Mesothelial cell of epicardium (in vitro differentiated cells): Measurements from ENCODE around the gene CARMIL3. TPM values are rescaled to one million over a fixed set of nuclear protein-coding genes. Genes with fewer than 3 reads are reported as not detected.

Experiments used
- DNase-seq, 2 experiments: peaks; one replicate each; pipeline ENCODE4 v3.0.0; 2021; ENCODE audit warnings: low spot score in 2 of 2; ENCODE audit not compliant: unreplicated experiment in 2 of 2
- H3K27ac Mint-ChIP-seq: 2 replicates; pipeline ENCODE4 v1.8.0; 2021; ENCODE audit warnings: mixed read lengths
- H3K27me3 Mint-ChIP-seq: 2 replicates; pipeline ENCODE4 v1.8.0; 2021; ENCODE audit warnings: low read depth, mixed read lengths
- H3K36me3 Mint-ChIP-seq: 2 replicates; pipeline ENCODE4 v1.8.0; 2021; ENCODE audit warnings: mixed read lengths
- H3K4me1 Mint-ChIP-seq: 2 replicates; pipeline ENCODE4 v1.8.0; 2021; ENCODE audit warnings: mixed read lengths
- H3K4me3 Mint-ChIP-seq: 2 replicates; pipeline ENCODE4 v1.8.0; 2021; ENCODE audit warnings: mild to moderate bottlenecking, moderate library complexity, mixed read lengths
- H3K9me3 Mint-ChIP-seq: 2 replicates; pipeline ENCODE4 v1.8.0; 2021; ENCODE audit warnings: mixed read lengths
- total RNA-seq: library from RNA; stranded (reverse); gene quantifications from 3 replicates; pipeline ENCODE4 v1.2.1, GENCODE V29; 2021
- TF ChIP-seq, protein P1 (sequence below): fragments of 200-600 bp; sonication (generic); IDR thresholded peaks from one replicate; pipeline ENCODE4 v1.5.0; 2021; ENCODE audit warnings: antibody characterized with exemption; ENCODE audit not compliant: unreplicated experiment

Gene CARMIL3
- total RNA-seq, 1 donor from 2014 or later: 1.1 TPM

DNA sequence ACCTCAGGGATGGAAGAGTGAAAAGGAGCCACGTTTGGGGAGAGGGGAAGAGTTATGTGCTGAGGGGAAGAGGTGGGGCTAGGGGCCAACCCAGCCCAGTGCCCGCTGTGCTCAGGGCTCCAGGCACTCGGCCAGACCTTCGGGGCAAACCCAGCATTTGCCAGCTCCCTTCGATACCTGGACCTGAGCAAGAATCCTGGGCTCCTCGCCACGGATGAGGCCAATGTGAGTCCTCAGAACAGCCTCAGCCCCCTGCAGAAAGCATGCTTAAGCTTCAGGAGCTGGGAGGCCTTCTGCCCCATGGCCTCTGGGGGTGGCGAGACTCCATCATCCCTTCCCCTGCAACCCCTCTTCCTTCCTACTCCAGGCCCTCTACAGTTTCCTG, 5.0 kb downstream of the CARMIL3 start:
- TF ChIP-seq, protein P1, sequence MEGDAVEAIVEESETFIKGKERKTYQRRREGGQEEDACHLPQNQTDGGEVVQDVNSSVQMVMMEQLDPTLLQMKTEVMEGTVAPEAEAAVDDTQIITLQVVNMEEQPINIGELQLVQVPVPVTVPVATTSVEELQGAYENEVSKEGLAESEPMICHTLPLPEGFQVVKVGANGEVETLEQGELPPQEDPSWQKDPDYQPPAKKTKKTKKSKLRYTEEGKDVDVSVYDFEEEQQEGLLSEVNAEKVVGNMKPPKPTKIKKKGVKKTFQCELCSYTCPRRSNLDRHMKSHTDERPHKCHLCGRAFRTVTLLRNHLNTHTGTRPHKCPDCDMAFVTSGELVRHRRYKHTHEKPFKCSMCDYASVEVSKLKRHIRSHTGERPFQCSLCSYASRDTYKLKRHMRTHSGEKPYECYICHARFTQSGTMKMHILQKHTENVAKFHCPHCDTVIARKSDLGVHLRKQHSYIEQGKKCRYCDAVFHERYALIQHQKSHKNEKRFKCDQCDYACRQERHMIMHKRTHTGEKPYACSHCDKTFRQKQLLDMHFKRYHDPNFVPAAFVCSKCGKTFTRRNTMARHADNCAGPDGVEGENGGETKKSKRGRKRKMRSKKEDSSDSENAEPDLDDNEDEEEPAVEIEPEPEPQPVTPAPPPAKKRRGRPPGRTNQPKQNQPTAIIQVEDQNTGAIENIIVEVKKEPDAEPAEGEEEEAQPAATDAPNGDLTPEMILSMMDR: no peak
- Mint-ChIP-seq H3K36me3 (no peaks in the 10 kb centered on the region), H3K27me3 (peaks cover 37% of the 10 kb centered on the region), H3K4me1 (peaks cover 7% of the 10 kb centered on the region), H3K27ac (no peak overlapping the region), H3K4me3 (no peak overlapping the region), H3K9me3 (no peaks in the 10 kb centered on the region)
- DNase-seq: no peak

DNA sequence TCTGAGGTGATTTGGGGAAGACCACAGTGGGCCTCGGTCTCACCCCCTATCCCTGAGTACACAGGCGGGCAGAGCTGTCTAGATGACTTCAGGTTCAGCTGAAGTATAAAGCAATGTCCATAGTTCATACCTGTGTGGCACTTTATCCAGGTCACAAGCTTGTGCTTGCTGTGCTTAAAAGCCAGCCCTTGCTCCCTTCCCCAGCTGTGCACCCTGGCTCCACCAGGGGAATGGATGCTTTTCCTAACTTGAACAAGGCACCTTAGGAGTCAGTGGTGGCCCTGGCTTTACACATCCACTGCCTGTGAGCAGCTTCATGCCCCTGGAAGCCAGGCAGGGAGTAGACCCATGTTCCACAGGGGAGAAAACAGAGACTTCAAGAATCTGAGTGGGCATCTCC, 5.5 kb downstream of the CARMIL3 start:
- no peak for DNase-seq
- no peak overlapping the region for H3K27ac Mint-ChIP-seq
- no peaks in the 10 kb centered on the region for H3K36me3 Mint-ChIP-seq
- H3K27me3 Mint-ChIP-seq: peaks cover 37% of the 10 kb centered on the region
- H3K4me1 Mint-ChIP-seq: peaks cover 7% of the 10 kb centered on the region
- H3K4me3 Mint-ChIP-seq: no peak overlapping the region
- TF ChIP-seq, protein P1: no peak
- no peaks in the 10 kb centered on the region for H3K9me3 Mint-ChIP-seq

DNA sequence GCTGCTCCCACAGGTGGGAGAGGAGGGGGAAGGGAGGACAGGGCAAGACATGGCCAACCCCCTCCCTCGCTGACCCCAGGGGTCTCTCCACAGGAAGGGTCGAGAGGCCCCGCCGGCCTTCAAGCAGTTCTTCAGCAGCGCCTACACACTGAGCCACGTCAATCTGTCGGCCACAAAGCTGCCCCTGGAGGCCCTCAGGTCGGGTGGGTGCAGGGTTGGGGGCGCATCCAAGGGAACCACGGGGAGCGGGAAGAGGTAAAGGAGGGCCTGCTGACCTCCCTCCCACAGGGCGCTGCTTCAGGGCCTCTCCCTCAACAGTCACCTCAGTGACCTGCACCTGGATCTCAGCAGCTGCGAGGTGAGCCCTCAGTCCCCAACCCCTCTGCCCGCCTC, 6.1 kb downstream of the CARMIL3 start:
- DNase-seq: no peak
- peaks cover 33% of the 10 kb centered on the region for H3K27me3 Mint-ChIP-seq
- H3K27ac Mint-ChIP-seq: no peak overlapping the region
- peaks cover 3% of the 10 kb centered on the region for H3K4me1 Mint-ChIP-seq
- no peaks in the 10 kb centered on the region for H3K9me3 Mint-ChIP-seq
- no peaks in the 10 kb centered on the region for H3K36me3 Mint-ChIP-seq
- TF ChIP-seq, protein P1: no peak
- H3K4me3 Mint-ChIP-seq: no peak overlapping the region

DNA sequence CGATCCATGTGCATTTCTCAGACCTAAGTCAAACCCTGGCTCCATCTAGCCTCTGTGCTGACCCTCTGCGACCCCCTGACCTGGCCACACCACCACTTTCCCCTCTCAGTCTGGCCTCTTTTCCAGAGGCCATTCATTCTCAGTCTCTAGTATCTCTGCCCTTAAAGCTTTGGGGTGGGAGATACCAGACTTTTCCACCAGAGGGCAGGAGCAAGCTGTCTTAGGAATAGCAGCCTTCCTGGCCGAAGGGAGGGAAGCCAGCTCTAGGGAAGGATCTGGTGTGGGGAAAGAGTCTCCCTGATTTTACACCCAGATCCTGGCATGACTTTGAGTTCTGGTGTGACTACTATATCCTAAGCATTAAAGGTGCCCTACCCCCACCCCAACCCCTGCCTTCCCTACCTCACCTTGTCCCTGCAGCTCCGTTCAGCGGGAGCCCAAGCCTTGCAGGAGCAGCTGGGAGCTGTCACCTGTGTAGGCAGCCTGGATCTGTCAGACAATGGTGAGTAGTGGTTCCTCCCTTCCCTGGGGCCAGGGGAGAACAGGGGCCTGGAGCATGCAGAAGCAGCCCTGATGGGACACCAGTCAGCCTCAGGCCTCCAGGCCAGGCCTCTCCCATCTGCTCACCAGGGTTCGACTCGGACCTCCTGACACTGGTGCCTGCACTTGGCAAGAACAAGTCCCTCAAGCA, 6.6 kb downstream of the CARMIL3 start:
- peaks cover 27% of the 10 kb centered on the region for H3K27me3 Mint-ChIP-seq
- no peak overlapping the region for H3K4me3 Mint-ChIP-seq
- no peaks in the 10 kb centered on the region for H3K4me1 Mint-ChIP-seq
- H3K9me3 Mint-ChIP-seq: no peaks in the 10 kb centered on the region
- no peaks in the 10 kb centered on the region for H3K36me3 Mint-ChIP-seq
- no peak for DNase-seq
- no peak overlapping the region for H3K27ac Mint-ChIP-seq
- TF ChIP-seq, protein P1: peak; percentile 21

DNA sequence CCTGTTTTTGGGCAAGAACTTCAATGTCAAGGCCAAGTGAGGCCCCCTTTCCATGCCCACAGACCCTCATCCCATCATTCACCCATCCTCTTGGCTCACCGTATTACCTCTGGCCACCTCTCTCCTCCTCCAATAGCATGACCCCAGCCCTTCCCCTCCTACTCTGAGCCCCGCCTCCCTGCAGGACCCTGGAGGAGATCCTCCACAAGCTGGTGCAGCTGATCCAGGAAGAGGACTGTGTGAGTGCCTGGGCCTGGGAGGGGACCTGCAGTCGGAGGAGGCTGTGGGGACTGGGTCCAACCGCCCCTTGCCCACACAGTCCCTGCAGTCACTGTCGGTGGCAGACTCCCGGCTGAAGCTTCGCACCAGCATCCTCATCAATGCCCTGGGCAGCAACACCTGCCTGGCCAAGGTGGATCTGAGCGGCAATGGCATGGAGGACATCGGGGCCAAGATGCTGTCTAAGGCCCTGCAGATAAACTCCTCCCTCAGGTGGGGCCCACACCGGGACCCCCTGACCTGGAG, 7.2 kb downstream of the CARMIL3 start:
- H3K4me3 Mint-ChIP-seq: no peak overlapping the region
- H3K27me3 Mint-ChIP-seq: peaks cover 21% of the 10 kb centered on the region
- H3K27ac Mint-ChIP-seq: no peak overlapping the region

More for the DNA sequence above, 7.2 kb downstream of the CARMIL3 start:
- H3K4me1 Mint-ChIP-seq: no peaks in the 10 kb centered on the region
- H3K36me3 Mint-ChIP-seq: no peaks in the 10 kb centered on the region
- no peak for DNase-seq
- TF ChIP-seq, protein P1: no peak
- H3K9me3 Mint-ChIP-seq: no peaks in the 10 kb centered on the region
